Measurements from ENCODE around the gene TNFRSF1A.
"Not testable (repeated sequence)": the region's sequence is repeated elsewhere in the genome, so short reads cannot be mapped to it uniquely, and the experiment has no call there.

TNFRSF1A gene

DNA sequence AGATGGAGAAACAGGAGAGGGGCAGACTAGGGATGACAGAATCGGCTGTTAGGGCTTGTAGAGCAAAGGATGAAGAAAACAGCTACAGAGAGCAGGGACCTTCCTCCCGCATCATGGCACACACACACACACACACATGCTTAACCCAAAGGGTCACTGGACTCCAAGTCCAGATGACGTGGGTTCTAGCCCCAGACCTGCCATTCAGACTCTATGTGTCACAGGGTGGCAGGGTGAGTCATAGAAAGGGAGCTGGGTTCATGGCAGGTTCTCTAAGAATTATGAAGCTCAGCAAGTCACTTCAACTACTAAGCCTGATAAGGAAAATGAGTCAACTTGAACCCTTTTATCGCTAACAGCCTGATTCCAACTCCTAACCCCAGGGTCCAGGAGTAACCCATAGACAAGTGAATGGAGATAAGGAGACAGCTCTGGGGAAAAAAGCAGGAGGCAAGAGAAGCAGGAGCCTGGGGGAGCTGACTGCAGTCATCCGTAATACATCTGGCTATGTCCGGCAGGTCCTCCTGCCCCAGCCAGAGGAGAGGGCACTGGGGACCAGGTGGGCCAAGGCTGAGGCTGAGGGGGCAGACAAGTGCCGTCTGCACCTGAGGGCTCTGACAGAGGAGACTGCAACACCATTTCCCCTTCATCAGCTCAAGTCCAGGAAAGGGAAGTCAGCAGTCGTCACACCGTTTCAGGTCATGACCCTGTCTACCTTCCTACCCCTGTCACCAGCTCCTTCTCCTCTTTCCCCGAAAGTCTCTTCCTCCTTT is 3.6 kb upstream of the TNFRSF1A start:
- no peak for DNase-seq (ENCODE audit: low spot score)
- TF ChIP-seq, protein P1, sequence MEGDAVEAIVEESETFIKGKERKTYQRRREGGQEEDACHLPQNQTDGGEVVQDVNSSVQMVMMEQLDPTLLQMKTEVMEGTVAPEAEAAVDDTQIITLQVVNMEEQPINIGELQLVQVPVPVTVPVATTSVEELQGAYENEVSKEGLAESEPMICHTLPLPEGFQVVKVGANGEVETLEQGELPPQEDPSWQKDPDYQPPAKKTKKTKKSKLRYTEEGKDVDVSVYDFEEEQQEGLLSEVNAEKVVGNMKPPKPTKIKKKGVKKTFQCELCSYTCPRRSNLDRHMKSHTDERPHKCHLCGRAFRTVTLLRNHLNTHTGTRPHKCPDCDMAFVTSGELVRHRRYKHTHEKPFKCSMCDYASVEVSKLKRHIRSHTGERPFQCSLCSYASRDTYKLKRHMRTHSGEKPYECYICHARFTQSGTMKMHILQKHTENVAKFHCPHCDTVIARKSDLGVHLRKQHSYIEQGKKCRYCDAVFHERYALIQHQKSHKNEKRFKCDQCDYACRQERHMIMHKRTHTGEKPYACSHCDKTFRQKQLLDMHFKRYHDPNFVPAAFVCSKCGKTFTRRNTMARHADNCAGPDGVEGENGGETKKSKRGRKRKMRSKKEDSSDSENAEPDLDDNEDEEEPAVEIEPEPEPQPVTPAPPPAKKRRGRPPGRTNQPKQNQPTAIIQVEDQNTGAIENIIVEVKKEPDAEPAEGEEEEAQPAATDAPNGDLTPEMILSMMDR (IDR thresholded peaks at IDR 0.05; ENCODE audit: extremely low read depth, missing control alignments), result no peak

DNA sequence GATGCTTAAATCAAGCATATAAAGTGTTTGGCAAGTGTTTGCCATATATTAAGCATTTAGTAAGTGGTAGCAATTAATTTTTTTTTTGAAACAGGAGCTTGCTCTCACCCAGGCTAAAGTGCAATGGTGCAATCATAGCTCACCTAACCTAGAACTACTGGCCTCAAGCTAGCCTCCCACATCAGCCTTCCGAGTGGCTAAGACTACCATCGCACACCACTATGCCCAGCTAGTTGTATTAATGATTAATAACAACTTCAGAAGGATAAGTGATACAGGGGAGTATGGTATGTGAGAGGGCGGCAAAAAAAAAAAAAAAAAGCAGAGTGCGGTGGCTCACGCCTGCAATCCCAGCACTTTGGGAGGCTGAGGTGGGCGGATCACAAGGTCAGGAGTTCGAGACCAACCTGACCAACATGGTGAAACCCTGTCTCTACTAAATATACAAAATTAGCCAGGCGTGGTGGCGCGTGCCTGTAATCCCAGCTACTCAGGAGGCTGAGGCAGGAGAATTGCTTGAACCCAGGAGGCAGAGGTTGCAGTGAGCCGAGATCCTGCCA is 2.3 kb upstream of the TNFRSF1A start:
- not testable (repeated sequence) for DNase-seq (ENCODE audit: low spot score)

DNA sequence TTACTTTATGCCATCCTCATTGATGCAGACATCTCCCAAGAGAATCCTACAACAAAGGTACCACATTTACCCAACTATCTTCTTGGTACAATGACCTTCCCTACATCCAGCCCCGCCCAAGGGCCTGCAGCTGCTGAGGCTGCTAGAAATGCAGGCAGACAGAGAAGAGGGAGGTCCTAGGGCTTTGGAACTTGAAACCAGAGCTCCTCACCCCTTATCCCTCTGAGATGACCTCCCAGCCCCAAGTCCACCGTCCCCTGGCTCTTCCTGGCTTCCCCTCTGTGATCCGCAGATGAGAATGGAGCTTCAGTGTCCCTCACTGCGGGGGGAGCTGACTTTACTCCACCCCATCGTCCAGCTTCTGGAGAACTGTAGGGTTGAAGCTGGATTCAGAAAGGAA is 1.6 kb upstream of the TNFRSF1A start:
- TF ChIP-seq, protein P1 (IDR thresholded peaks at IDR 0.05; ENCODE audit: extremely low read depth, missing control alignments), result no peak
- no peak for DNase-seq (ENCODE audit: low spot score)

DNA sequence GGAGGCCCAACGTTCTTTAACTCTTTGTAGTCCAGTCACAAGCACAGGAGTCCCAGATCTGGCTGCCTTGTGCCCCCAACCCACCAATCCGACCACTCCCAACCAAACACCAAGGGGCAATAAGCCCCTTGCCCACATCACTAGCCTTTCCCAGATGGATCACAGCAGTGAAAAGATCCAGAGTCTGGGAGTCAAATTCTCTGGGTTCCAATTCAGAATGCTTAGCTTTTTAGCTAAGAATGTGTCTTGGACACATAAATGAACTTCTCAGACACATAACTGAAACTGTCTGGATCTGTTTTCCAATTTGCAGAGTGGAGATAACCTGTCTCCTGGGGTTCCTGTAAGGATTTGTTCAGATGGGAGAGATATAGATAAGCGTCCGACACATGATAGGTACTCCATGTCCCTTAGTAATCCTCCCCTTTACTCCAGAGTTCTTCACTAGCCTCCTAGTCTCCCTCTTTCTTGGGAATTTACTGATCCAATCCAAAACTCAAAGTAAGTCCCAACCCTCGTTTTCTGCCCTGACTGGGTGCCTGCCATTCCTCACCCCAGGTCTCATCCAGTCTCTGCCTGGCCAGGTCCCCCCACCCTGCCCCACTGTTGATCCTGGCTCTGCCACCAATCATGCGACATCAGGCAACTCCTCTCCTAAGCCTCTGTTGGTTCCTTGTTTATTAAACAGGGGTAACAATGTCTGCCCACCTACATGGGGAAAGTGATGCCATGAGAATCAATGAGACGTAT is 439 bp upstream of the TNFRSF1A start:
- no peak for DNase-seq (ENCODE audit: low spot score)

DNA sequence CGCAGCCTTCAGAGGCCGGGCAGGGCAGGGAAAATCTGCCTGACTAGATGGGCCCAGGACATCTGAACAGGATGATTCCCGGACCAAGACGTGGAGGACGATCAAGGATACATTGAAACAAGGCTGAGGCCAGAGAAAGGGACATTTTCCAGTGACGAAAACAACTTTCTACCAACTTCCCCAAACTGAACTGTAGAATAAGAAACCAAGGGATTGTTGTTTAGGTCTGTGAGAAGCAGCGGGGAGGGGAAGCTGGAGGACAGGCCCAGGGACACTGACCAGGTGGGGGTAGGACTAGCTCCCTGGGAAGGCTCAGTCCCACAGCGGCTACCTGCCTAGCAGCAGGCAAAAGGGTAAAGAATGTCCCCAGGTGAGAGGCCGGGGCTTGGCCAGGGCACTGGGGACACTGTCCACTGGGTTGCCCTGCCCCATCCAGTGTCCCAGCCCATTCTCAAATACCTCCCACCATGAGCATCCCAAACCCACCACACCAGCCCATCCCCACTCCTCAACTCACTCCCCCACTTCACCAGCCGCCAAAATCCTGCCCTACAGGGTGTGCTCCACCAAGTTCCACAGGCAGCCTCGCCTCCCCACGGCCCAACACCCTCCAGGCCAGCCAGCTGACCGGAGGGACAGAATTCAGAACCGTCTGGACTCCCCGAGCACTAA is 995 bp downstream of the TNFRSF1A start:
- TF ChIP-seq, protein P1 (IDR thresholded peaks at IDR 0.05; ENCODE audit: extremely low read depth, missing control alignments), result no peak

More for the DNA sequence above, 439 bp upstream of the TNFRSF1A start:
- TF ChIP-seq, protein P1 (IDR thresholded peaks at IDR 0.05; ENCODE audit: extremely low read depth, missing control alignments), result no peak

DNA sequence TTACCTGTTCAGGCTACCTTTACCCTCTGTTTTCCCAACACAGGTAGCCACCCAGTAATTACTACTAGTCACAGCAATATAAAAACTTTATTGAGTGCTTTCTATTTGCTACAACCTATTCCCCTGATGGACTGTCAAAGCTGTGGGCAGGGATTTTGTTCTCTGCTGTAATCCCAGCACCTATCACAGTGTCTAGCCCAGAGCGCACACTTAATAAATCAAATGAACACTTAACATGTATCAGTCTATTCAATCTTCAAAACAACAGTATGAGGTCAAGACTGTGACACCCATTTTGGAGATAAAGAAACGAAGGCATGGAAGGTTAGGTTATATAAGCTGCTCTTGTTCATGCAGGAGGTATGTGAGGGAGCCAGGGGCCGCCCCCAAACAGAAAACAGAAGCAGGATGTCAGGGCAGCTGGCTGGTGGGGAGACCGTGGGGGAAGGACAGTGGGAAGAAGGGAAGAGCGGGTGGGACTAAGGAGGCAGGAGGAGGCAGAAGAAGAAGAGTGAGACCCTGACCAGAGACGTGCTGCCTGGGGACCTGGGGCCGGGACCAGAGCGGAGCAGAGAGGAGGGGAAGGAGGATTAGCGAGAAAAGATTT is 1.7 kb downstream of the TNFRSF1A start:
- DNase-seq (ENCODE audit: low spot score), result no peak
- TF ChIP-seq, protein P1 (IDR thresholded peaks at IDR 0.05; ENCODE audit: extremely low read depth, missing control alignments), result no peak

More for the DNA sequence above, 995 bp downstream of the TNFRSF1A start:
- DNase-seq (ENCODE audit: low spot score), result no peak

DNA sequence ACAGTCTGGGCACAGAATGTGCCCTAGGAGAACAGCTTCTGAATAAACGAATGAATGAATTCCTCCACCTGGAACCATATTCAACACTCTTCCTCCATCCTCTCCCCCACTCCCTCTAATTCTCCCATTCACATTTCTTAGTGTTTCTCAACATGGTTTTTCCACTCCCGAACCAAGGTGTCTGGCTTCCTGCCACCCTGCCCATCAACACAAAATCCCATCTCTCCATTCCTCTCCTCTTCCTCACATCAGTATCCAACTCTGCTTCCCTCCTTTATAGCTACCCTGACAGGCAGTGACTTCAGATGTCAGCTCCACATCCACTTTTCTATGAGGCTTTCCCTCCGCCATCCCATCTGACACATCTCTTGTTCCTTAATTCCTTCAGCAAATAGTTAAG is 2.9 kb downstream of the TNFRSF1A start:
- no peak for DNase-seq (ENCODE audit: low spot score)
- TF ChIP-seq, protein P1 (IDR thresholded peaks at IDR 0.05; ENCODE audit: extremely low read depth, missing control alignments), result no peak

DNA sequence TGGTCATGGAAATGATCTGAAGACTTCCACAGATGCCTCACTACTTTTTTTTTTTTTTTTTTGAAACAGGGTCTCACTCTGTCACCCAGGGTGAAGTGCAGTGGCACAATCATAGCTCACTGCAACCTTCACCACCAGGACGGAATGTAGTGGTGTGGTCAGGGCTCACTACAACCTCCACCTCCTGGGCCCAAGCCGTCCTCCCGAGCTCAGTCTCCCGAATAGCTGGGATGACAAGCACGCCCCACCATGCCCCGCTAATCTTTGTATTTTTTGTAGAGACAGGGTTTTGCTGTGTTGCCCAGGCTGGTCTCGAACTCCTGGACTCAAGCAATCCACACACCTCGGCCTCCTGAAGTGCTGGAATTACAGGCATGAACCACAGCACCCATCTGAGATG is 3.3 kb downstream of the TNFRSF1A start:
- not testable (repeated sequence) for DNase-seq (ENCODE audit: low spot score)

Data from GM20000 (cell line).